GM18498 (cell line): ENCODE data around the gene ZBTB20.

Experiments
- ATAC-seq: cut with Tn5 transposase; IDR thresholded peaks from one replicate; pipeline ENCODE4 v1.9.1; 2021; ENCODE audit warnings: mild to moderate bottlenecking, moderate library complexity; ENCODE audit not compliant: unreplicated experiment

Gene ZBTB20

DNA sequence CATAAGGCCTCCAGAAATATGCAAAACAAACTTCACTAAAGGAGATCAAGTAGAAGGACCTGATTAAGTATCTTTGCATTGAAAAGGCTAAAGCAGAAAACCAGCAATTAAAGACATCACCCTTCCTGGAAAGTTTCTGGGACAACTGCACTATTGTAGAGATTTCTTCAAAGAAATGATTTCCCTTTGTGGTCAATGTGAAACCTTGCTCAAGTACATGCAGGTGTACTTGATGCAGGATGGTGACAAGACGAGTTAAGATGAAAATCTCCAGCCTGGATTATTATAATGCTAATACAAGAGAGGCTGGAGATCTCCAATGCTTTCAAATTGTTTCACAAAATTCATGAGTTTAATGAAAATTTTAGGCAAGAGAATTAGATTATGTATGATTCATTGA, 644.9 kb downstream of the ZBTB20 start:
- no peak for ATAC-seq

GRCh38 chr3:114499976-114500375, 647.1 kb downstream of the ZBTB20 start:
- peak; percentile 62 for ATAC-seq

DNA sequence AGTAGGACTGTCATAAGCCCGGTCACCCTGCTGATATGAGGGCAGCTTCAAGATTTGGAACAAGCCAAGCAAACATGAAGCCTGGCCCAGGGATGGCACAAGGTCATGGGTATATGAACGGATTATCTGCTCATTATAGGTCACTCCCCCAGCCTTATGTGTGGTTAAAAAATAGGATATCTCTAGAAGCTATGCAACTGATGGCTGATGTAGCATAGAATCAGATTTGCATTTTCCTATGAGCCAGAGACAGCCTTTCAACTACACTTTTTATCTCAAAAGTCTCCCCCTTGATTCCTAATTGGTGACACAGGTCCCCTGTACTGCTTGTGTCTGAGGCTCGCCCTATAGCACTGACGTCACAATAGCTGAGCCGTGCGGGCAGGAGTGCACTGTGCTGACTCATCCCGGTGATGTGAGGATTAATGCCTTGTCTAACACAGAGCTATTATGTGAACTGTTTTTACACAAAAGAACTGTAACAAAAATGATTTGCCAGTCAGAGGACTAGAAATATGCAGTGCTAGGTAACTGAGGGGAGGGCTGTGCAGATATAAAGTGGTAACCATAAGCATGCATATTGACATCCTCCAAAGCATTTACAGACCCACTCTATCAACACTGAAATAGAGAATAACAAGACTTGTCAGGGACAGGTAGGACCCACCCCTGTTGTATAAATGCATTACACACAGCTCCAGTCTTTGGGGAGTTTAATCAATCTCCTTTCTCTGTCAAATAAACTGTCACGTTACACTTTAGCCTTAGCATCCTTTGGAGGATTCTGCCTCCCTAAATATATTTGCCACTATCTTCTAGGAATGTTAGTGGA, 648.3 kb downstream of the ZBTB20 start:
- ATAC-seq = no peak

DNA sequence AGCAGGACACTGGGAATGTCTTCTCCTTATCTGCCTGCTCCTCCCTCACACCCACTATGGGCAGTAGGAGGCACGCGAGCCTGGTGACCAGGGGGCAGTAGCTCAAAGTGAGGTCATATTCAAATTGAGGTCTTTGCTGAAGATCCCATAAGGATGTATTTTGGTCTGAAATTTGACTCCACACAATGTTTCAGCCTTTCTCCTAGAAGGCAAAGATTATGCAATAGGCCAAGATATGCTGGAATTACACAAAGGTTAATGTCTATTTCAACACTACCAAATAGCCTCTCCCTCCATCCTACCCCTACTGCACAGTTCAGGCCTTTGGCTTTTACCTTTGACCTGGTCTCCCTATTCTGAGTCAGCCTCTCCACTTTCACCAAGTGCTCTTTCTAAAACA, 650.2 kb downstream of the ZBTB20 start:
- ATAC-seq = no peak

GRCh38 chr3:114496466-114496865, 650.6 kb downstream of the ZBTB20 start:
- ATAC-seq = no peak

DNA sequence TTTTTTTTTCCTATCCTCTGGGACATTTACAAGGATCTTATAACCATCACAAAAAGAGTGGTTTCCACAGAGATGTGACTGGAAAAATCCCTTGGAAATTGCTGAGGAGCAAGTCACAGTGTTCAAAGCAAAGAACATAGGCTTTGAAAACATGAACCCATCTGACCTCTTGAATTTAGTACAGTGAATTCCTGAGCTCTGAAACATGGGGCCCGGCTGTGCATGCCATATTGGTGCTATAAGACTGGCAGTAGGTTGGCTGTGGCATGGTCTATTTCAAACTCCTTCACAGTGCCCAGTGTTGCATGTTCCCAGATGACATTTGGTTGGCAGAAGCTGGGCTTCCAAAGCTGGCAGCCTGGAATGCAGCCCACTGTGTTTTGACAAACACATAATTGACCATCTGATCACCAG, 651.1 kb downstream of the ZBTB20 start:
- no peak for ATAC-seq

DNA sequence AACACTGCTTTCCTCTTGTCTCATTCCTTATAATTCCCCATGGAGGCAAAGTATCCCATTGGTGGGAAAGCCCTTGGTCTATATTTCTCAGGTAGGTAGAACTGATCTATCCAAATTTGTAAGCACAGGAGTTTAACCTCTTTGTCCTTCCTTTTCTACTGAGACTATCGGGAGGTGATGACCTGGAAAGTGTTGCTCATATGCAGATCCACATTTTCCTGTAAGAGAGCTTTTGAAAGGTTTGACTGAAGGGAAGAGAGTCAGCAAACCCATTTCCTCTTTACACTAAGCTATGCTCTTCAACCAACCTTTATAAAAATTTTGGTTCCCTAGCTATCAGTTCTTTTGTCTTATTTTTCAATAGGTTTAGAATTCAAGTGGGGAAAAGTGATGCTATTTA, 652.6 kb downstream of the ZBTB20 start:
- ATAC-seq = no peak

- no peak for ATAC-seq
These were observed 656.3 kb downstream of the ZBTB20 start for GRCh38 chr3:114490829-114491228.

DNA sequence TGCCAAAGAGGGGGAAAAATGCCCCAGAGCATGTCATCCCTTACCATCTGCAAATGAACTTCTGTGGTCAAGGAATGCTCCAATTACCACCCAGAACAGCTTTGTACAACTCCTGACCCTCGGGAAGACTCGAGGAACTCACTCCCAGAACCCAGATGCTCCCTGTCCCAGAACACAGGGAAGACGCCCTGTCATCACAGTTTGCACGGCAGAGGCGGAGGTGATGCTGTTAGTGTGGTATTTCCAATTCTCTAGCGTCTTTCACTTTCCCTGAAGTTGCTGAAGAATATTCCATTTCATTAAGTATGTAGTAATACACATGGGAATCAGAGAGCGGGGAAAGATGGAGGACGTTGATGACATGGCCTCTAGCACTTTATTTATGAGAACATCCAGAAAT, 659.6 kb downstream of the ZBTB20 start:
- no peak for ATAC-seq

DNA sequence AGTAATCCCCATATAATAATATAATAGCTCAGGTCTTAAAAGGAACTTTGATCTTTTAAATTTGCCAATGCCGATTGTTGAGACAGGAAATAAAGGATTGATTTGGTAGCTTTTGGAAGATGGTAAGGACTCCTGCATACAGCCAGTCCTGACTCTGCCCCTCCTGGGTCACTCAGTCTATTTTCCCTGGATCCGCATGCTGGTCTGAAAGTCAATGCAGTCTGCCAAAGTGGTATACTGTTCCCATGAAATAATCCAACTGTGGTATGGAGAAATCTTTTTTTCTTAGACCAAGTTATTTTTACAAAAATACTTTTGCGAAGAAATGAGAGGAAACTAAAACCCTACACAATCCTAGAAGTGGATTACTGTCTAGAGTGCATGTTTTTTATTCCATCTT, 662.2 kb downstream of the ZBTB20 start:
- no peak for ATAC-seq

DNA sequence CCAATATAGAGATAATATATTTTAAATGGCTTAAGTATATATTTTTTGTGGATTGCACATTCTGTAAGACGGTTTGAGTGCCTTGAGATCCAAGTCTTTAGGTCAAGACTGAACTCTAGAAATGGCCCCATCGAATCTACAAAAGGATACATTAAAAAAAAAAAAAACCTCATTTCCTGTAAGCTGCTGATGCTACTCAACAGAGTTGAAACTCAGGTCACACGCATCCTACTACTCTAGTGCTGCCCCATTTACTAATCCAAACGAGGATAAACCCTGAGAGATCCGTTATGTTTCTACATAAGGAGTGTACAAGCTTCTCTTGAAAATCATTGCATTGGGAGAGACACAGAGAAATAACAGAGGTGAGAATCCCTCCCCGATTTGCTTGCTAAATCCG, 666.0 kb downstream of the ZBTB20 start:
- ATAC-seq = no peak

- ATAC-seq = no peak
These were observed 666.6 kb downstream of the ZBTB20 start for GRCh38 chr3:114480442-114480841.

- no peak for ATAC-seq
These were observed 668.3 kb downstream of the ZBTB20 start for GRCh38 chr3:114478801-114479200.

- no peak for ATAC-seq
These were observed 670.6 kb downstream of the ZBTB20 start for GRCh38 chr3:114476511-114476910.

- no peak for ATAC-seq
These were observed 675.6 kb downstream of the ZBTB20 start for GRCh38 chr3:114471478-114471877.

- ATAC-seq = no peak
These were observed 678.0 kb downstream of the ZBTB20 start for GRCh38 chr3:114469070-114469469.

DNA sequence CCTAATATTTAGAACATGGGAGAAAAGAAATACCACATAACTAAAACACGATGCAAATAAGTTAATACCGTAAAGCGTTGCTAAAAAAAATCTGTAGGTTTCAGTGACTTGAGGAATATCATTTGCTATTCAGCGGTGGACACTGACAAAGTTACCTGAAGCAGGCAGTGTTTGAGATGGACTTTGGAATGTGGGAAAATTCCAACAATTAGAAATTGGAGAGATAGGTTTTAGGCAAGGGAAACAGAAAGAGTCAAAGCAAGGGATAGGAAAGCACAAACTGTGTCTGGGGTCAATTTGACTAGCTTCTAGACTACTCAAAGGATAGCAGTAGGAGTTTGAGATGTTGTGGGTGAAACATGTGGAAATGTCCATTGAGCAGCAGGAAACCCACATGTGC, 680.3 kb downstream of the ZBTB20 start:
- ATAC-seq = no peak

DNA sequence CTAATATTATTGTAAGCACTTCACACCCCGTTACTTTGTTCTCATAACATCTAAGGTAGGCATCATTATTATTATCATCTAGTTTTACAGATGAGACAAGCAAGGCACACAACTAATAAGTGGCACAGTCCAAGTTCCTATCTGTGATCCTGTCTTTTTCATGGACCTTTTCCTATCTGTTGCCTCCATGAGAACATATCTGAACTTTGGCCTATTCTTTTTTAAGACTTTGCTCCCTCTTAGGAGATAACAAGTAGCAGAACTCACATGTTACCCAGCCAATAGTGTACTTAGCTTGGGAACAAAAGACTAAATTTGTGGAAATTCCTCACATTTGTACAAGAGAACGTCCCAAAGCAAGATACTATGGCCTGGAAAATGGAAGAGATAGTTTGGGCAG, 680.8 kb downstream of the ZBTB20 start:
- ATAC-seq = no peak

- peak; percentile 88 for ATAC-seq
These were observed 682.5 kb downstream of the ZBTB20 start for GRCh38 chr3:114464548-114464947.

DNA sequence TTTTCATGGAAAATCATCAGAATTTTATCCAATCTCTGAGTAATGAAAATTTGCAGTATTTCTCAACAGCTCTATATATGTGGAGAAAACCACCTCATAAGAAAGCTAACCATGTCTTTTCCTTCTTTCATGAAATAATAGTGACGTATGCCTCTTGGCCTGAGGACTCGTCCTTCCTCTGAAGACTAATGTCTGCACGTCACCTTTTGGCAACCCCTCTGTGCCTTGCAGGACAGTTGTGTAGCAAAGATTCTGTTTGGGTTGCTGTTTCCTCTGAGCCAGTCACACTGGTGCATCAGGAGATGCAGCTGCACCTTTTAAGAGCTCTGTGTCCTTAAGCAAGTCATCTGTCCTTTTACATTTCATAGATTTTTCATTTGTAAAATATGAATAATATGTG, 684.3 kb downstream of the ZBTB20 start:
- ATAC-seq = no peak

DNA sequence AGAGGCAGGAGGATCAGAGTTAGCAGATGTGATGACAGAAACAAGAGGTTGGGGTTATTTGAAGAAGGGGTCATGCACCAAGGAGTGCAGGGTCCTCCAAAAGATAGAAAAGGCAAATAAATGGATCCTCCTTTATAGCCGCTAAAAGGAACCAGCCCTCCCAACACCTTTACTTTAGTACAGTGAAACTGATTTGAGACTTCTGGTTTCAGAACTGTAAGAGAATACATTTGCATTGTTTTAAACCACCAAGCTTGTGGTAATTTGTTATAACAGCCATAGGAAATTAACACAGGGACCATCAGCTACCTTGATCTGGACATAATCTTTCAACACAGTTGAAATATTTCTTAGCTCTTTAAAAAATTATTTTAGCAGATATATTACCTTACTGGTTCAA, 686.6 kb downstream of the ZBTB20 start:
- peak; percentile 54 for ATAC-seq

GRCh38 chr3:114456742-114457141, 690.3 kb downstream of the ZBTB20 start:
- ATAC-seq = peak; percentile 86

DNA sequence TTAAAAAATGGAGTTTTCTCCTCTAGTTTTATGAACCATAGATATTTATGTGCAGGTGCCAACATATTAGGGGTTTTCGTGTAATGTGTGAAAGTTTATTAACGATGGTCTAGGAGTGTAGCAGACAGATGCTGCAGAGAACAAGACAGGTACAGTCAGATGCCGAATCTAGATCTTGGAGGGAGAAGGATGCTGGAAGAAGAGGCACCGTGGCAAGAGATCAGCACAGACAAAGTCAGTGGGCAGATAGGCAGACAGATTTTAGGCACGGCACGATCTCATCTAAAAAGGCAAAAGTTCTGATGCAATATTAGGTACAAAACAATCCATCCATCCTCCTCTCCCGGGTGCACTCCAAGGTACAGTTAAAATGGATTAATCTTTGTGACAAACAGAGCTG, 691.7 kb downstream of the ZBTB20 start:
- no peak for ATAC-seq
